ENCODE measurements around the gene SRD5A2. TPM values are rescaled to one million over a fixed set of nuclear protein-coding genes. Genes with fewer than 3 reads are reported as not detected.

SRD5A2 gene
- total RNA-seq, 1 donor from 2014 or later = not detected

GRCh38 chr2:31558401-31559295, 22.1 kb downstream of the SRD5A2 start:
- H3K79me2 ChIP-seq (ENCODE audit: low read depth) = no peaks in the 10 kb centered on the region
- TF ChIP-seq EZH2 (IDR thresholded peaks at IDR 0.05) = no peak
- no peak for TF ChIP-seq EZH2phosphoT487 (IDR thresholded peaks at IDR 0.05)
- no peak for TF ChIP-seq CTCF (IDR thresholded peaks at IDR 0.05)
- H3K4me1 ChIP-seq = no peaks in the 10 kb centered on the region
- H3K4me1 Mint-ChIP-seq = no peaks in the 10 kb centered on the region
- no peaks in the 10 kb centered on the region for H3K27me3 Mint-ChIP-seq (ENCODE audit: insufficient read depth, low read depth)
- H3K4me2 ChIP-seq = no peak overlapping the region
- no peak overlapping the region for H3K4me3 ChIP-seq
- H3K9ac ChIP-seq = no peak overlapping the region
- no peak overlapping the region for H3K4me3 Mint-ChIP-seq
- H2AFZ ChIP-seq (replicated peaks) = no peak overlapping the region
- DNase-seq (ENCODE audit: low spot score) = no peak
- H3K27me3 ChIP-seq = peaks cover 9% of the 10 kb centered on the region
- H3K36me3 ChIP-seq = no peaks in the 10 kb centered on the region
- no peaks in the 10 kb centered on the region for H3K36me3 Mint-ChIP-seq
- H3K27ac ChIP-seq = no peak overlapping the region
- peaks cover 5% of the 10 kb centered on the region for H3K9me3 Mint-ChIP-seq
- H4K20me1 ChIP-seq (ENCODE audit: low read depth) = no peaks in the 10 kb centered on the region
- H3K27ac Mint-ChIP-seq = no peak overlapping the region
- no peaks in the 10 kb centered on the region for H3K9me3 ChIP-seq (ENCODE audit: low read depth)
- no peaks in the 10 kb centered on the region for H3F3A ChIP-seq (ENCODE audit: low read depth)

GRCh38 chr2:31556940-31557339, 23.8 kb downstream of the SRD5A2 start:
- Histone ChIP-seq H3K79me2 (ENCODE audit: low read depth) (no peaks in the 10 kb centered on the region), H3K27me3 (no peaks in the 10 kb centered on the region), H3K9ac (no peak overlapping the region), H3K4me1 (no peaks in the 10 kb centered on the region), H3K36me3 (no peaks in the 10 kb centered on the region), H3K27ac (no peak overlapping the region), H3K4me3 (no peak overlapping the region), H3K9me3 (ENCODE audit: low read depth) (no peaks in the 10 kb centered on the region), H3K4me2 (no peak overlapping the region), H2AFZ (replicated peaks) (no peak overlapping the region), H3F3A (ENCODE audit: low read depth) (no peaks in the 10 kb centered on the region), H4K20me1 (ENCODE audit: low read depth) (no peaks in the 10 kb centered on the region)
- Mint-ChIP-seq H3K9me3 (peaks cover 5% of the 10 kb centered on the region), H3K36me3 (no peaks in the 10 kb centered on the region), H3K4me1 (no peaks in the 10 kb centered on the region), H3K27ac (no peak overlapping the region), H3K4me3 (no peak overlapping the region), H3K27me3 (ENCODE audit: insufficient read depth, low read depth) (no peaks in the 10 kb centered on the region)
- DNase-seq (ENCODE audit: low spot score) = no peak
- TF ChIP-seq CTCF (IDR thresholded peaks at IDR 0.05) (no peak), EZH2 (IDR thresholded peaks at IDR 0.05) (no peak), EZH2phosphoT487 (IDR thresholded peaks at IDR 0.05) (no peak)

GRCh38 chr2:31555967-31556706, 24.6 kb downstream of the SRD5A2 start:
- Histone ChIP-seq H3K79me2 (ENCODE audit: low read depth) (no peaks in the 10 kb centered on the region), H3K4me3 (no peak overlapping the region), H3K4me1 (no peaks in the 10 kb centered on the region), H3K27ac (no peak overlapping the region), H3K9me3 (ENCODE audit: low read depth) (no peaks in the 10 kb centered on the region), H3F3A (ENCODE audit: low read depth) (no peaks in the 10 kb centered on the region), H3K36me3 (no peaks in the 10 kb centered on the region), H2AFZ (replicated peaks) (no peak overlapping the region), H4K20me1 (ENCODE audit: low read depth) (no peaks in the 10 kb centered on the region), H3K9ac (no peak overlapping the region), H3K4me2 (no peak overlapping the region), H3K27me3 (no peaks in the 10 kb centered on the region)
- Mint-ChIP-seq H3K36me3 (no peaks in the 10 kb centered on the region), H3K4me3 (no peak overlapping the region), H3K27ac (no peak overlapping the region), H3K4me1 (no peaks in the 10 kb centered on the region), H3K9me3 (peaks cover 5% of the 10 kb centered on the region), H3K27me3 (ENCODE audit: insufficient read depth, low read depth) (no peaks in the 10 kb centered on the region)
- TF ChIP-seq CTCF (IDR thresholded peaks at IDR 0.05) = no peak
- no peak for TF ChIP-seq EZH2 (IDR thresholded peaks at IDR 0.05)
- no peak for TF ChIP-seq EZH2phosphoT487 (IDR thresholded peaks at IDR 0.05)
- no peak for DNase-seq (ENCODE audit: low spot score)

Data from neural progenitor cell (in vitro differentiated cells).